ENCODE results near the gene TMEM63A. TPM values are rescaled to one million over a fixed set of nuclear protein-coding genes. Genes with fewer than 3 reads are reported as not detected.

Gene TMEM63A
- total and polyA plus RNA-seq, 10 of the 15 experiments (the other 5 are each of a cell fraction or from before 2014, with no cell fraction given), result 1.3 to 33.5 (median 15.2) TPM

GRCh38 chr1:225866061-225866837, 15.9 kb downstream of the TMEM63A start:
- Histone ChIP-seq H3K27ac (ENCODE audit: control insufficient read depth, insufficient read depth) (no peak overlapping the region), H3K4me2 (ENCODE audit: control insufficient read depth, insufficient read depth) (no peak overlapping the region), H3K27me3 (replicated peaks in 1 of 2; ENCODE audit: control insufficient read depth in 2 of 2, insufficient read depth in 2 of 2, low read length in 1 of 2) (no peaks in the 10 kb centered on the region), H3K9me3 (replicated peaks; ENCODE audit: control insufficient read depth, insufficient read depth, low read length) (no peaks in the 10 kb centered on the region), H3K4me3 (no peak overlapping the region), H4K20me1 (ENCODE audit: control insufficient read depth, insufficient read depth) (no peaks in the 10 kb centered on the region), H3K4me1 (ENCODE audit: control insufficient read depth, insufficient read depth, low read length) (peaks cover 6% of the 10 kb centered on the region), H3K36me3 (ENCODE audit: control insufficient read depth in 2 of 2, insufficient read depth in 2 of 2, low read length in 1 of 2) (peaks cover 15 to 24% of the 10 kb centered on the region in 2 experiments), H3K79me2 (ENCODE audit: control insufficient read depth, insufficient read depth, low read length) (no peaks in the 10 kb centered on the region), H2AFZ (ENCODE audit: control insufficient read depth, low read depth, low read length) (no peak overlapping the region), H3K9ac (ENCODE audit: control insufficient read depth, insufficient read depth, low read length) (no peak overlapping the region)
- WGBS (ENCODE audit: insufficient coverage, insufficient replicate concordance, low lambda C conversion rate, missing lambda C conversion rate), result 76% methylated on average over 8 of the region's 8 CpGs
- ChIA-PET CTCF (no interaction called here), SMC1A (ENCODE audit: uncharacterized antibody, unreplicated experiment) (interaction anchor here (1.3 to 1.6 kb wide), 2 partner anchors 8 to 15 kb away, joined by 3 read pairs; no protein-coding TSS in a partner anchor), POLR2A (interaction anchor here (1.5 kb wide), 1 partner anchor 14 kb away, joined by 3 read pairs; no protein-coding TSS in a partner anchor), RAD21 (ENCODE audit: unreplicated experiment) (interaction anchor here (0.7 to 1.2 kb wide), 2 partner anchors 12 to 88 kb away, joined by 3 to 5 read pairs; partner anchors contain the start of gene SRP9)
- BruUV-seq (replicated peaks), result no TSS peak
- FAIRE-seq, result peak; percentile 7
- peak; percentile 82 for ATAC-seq
- no peak for DNase-seq (ENCODE audit: low read depth, low spot score)
- in situ Hi-C loops (cut with MboI), result no loop called here
- TF ChIP-seq SPI1 (IDR thresholded peaks at IDR 0.05; ENCODE audit: borderline replicate concordance, insufficient read depth, low read depth, low read length) (peak; percentile 83), USF2 (IDR thresholded peaks at IDR 0.05; ENCODE audit: borderline replicate concordance, low read depth, low read length) (no peak), BMI1 (IDR thresholded peaks at IDR 0.05; ENCODE audit: borderline replicate concordance) (no peak), CHD1 (IDR thresholded peaks at IDR 0.05; ENCODE audit: low read depth, low read length) (no peak), MTA3 (IDR thresholded peaks at IDR 0.05; ENCODE audit: borderline replicate concordance, low read length) (no peak), USF1 (IDR thresholded peaks at IDR 0.05; ENCODE audit: borderline replicate concordance, extremely low read length, insufficient read depth, low read depth, low read length) (no peak), BHLHE40 (IDR thresholded peaks at IDR 0.05; ENCODE audit: borderline replicate concordance in 1 of 2, low read depth in 2 of 2, low read length in 1 of 2) (peak; percentile 12 to 30; a peak in 1 of 4 replicates), RUNX3 (IDR thresholded peaks at IDR 0.05; ENCODE audit: low read length) (peak; percentile 82), EGR1 (IDR thresholded peaks at IDR 0.05; ENCODE audit: borderline replicate concordance in 1 of 2, low read depth in 2 of 2, low read length in 2 of 2) (0 out of 3 replicates have a peak, but pooled peaks of 1 of the 2 experiments have one; percentile 12), IKZF1 (conservative IDR thresholded peaks at IDR 0.05) (0 out of 2 replicates have a peak, but pooled peaks have one; percentile 14)
- intact Hi-C loops (cut with micrococcal nuclease; ENCODE audit: unreplicated experiment), result no loop called here
